K562 (cell line): Measurements from ENCODE around the gene B2M. TPM values are rescaled to one million over a fixed set of nuclear protein-coding genes. Genes with fewer than 3 reads are reported as not detected.
A peak's percentile ranks its signal among the peaks of the same experiment; 100 is the strongest.

ENCODE experiments used
- CBFA2T2 ChIP-seq: fragments of 450-650 bp; conservative IDR thresholded peaks from 2 replicates; pipeline ENCODE4 v1.6.1; 2017; ENCODE audit warnings: mild to moderate bottlenecking
- DMBX1 ChIP-seq: fragments of 250-450 bp; sonication (Bioruptor Pico); IDR thresholded peaks from 2 replicates; pipeline ENCODE4 v1.8.0; 2022; ENCODE audit warnings: inconsistent platforms, mild to moderate bottlenecking, moderate library complexity, borderline replicate concordance
- GTF2F1 ChIP-seq: IDR thresholded peaks from 2 replicates; pipeline ENCODE4 v1.6.1; 2011; ENCODE audit warnings: low read depth, low read length, improper control_type of control experiment
- HCFC1 ChIP-seq: IDR thresholded peaks from 2 replicates; pipeline ENCODE4 v1.6.1; 2012; ENCODE audit warnings: low read depth, low read length, improper control_type of control experiment
- MED1 ChIP-seq: sonication (generic); formaldehyde crosslinking; IDR thresholded peaks from 2 replicates; pipeline ENCODE4 v1.8.1; 2023; ENCODE audit warnings: missing genetic modification reagents, borderline replicate concordance
- MTA3 ChIP-seq: fragments of 450-650 bp; formaldehyde crosslinking; IDR thresholded peaks from 2 replicates; pipeline ENCODE4 v1.6.1; 2017; ENCODE audit warnings: mild to moderate bottlenecking, borderline replicate concordance
- NELFE ChIP-seq: IDR thresholded peaks from 2 replicates; pipeline ENCODE4 v1.6.1; 2011; ENCODE audit warnings: mild to moderate bottlenecking; ENCODE audit not compliant: insufficient read depth, insufficient read length
- POLR2G ChIP-seq: fragments of 200-400 bp; formaldehyde crosslinking; IDR thresholded peaks from 2 replicates; pipeline ENCODE4 v1.6.1; 2017; ENCODE audit warnings: low read depth, mild to moderate bottlenecking, antibody characterized with exemption, low read length, moderate library complexity
- RFX7 ChIP-seq: fragments of 250-450 bp; sonication (Bioruptor Pico); IDR thresholded peaks from 2 replicates; pipeline ENCODE4 v1.5.1; 2021; ENCODE audit warnings: mild to moderate bottlenecking
- ZFP1 ChIP-seq: fragments of 450-650 bp; formaldehyde crosslinking; IDR thresholded peaks from 2 replicates; pipeline ENCODE4 v1.4.0; 2020; ENCODE audit warnings: mild to moderate bottlenecking, mixed read lengths
- ZKSCAN8 ChIP-seq: fragments of 200-800 bp; sonication (Bioruptor generic); IDR thresholded peaks from 2 replicates; pipeline ENCODE4 v1.6.1; 2016; ENCODE audit warnings: missing genetic modification characterization, missing compliant biosample characterization
- ZNF75A ChIP-seq: fragments of 450-650 bp; formaldehyde crosslinking; IDR thresholded peaks from 2 replicates; pipeline ENCODE4 v1.4.0; 2020; ENCODE audit warnings: mild to moderate bottlenecking
- polyA plus RNA-seq, 8 experiments: library from polyadenylated mRNA; depleted of rRNA in 4 of 8; stranded (reverse) in 5 of 8; unstranded in 3 of 8; fragments of >200 nt; fragmentation: Nextera tagmentation in 2 of 8; fragmentation: Illumina TruSeq in 1 of 8; extraction: Ambion mirVana in 2 of 8; extraction: Trizol in 1 of 8; gene quantifications; 2 replicates each; pipeline versions ENCODE4 v1.2.1 to v1.2.3, GENCODE V29; 2011 to 2014; ENCODE audit warnings: inconsistent platforms in 1 of 8, missing spikeins in 1 of 8
- total RNA-seq, 7 experiments: library from RNA; depleted of rRNA in 6 of 7; stranded (reverse); fragments of >200 nt in 6 of 7; fragmentation: Illumina TruSeq in 2 of 7; extraction: Trizol in 2 of 7; gene quantifications; 2 replicates each; pipeline versions ENCODE4 v1.2.1 to v1.2.3, GENCODE V29; 2011 to 2021; ENCODE audit warnings: low replicate concordance in 1 of 7
- TF ChIP-seq, protein P1 (sequence below): fragments of 150-350 bp; conservative IDR thresholded peaks from 2 replicates; pipeline ENCODE4 v1.6.1; 2014; ENCODE audit warnings: low read length
- TF ChIP-seq, protein P2 (sequence below): fragments of 450-650 bp; formaldehyde crosslinking; IDR thresholded peaks from 2 replicates; pipeline ENCODE4 v1.4.0; 2020; ENCODE audit warnings: mild to moderate bottlenecking, moderate library complexity
- TF ChIP-seq, protein P3 (sequence below): sonication (generic); formaldehyde crosslinking; IDR thresholded peaks from 2 replicates; pipeline ENCODE4 v1.8.0; 2022; ENCODE audit warnings: mild to moderate bottlenecking, missing genetic modification reagents
- TF ChIP-seq, protein P4 (sequence below): fragments of 200-800 bp; sonication (Bioruptor generic); IDR thresholded peaks from 2 replicates; pipeline ENCODE4 v1.6.1; 2017; ENCODE audit warnings: missing genetic modification characterization, missing compliant biosample characterization
- TF ChIP-seq, protein P5 (sequence below): sonication (generic); formaldehyde crosslinking; IDR thresholded peaks from 2 replicates; pipeline ENCODE4 v1.8.1; 2023; ENCODE audit warnings: mild to moderate bottlenecking, missing genetic modification reagents

B2M gene
- total and polyA plus RNA-seq, 9 of the 15 experiments (the other 6 are each of a cell fraction or from before 2014, with no cell fraction given): 460 to 3,138 (median 1,032) TPM

DNA sequence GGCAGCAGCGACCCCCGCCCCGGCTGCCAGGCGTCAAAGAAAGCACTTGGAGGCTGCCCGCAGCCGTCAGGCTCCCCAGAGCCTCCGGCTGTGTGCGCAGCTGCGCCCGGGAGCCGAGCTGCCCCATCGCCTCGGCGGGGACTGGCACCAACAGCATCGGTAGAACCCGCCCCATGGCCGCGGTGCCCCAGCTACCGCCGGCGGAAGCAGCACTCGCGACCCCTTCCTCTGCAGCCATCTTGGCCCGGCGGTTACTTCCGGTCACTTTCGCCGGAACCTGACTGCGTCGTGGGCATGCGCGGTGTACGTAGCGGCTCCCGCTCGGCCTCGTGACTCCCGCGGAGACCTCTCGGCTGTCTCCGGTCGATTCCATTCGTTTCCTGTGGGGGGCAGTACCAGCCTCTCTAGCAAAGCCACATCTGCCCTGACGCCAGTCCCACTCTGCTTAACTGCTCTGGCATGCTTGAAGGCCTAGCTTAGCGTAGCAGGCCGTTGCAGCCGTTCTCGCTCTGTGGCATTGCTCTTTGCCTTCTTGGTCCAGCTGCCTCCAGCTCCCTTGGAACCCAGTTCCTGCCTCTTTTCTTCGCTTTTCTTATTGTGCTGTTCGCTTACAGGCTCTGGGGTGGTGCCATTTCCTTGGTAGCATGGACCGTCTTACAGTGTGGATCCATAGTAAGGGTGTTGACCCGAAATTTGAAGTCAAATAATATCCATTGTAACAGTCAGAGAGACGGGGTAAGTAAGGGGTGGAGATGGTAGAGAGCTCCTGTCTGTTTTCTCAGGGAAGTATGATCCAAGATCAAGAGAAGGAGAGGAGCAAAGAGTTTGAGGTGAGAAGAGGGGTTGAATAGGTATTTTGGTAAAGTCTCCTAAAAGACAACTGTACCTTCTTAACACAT lies 47.7 kb upstream of the B2M start, which contains the start of gene SPG11 (continued):
- TF ChIP-seq ZKSCAN8 (CRISPR knock-in tag) (peak; percentile 73; the same call in 1 of the 2 replicates), ZNF75A (CRISPR knock-in tag) (no peak), CBFA2T2 (0 out of 2 replicates have a peak, but pooled peaks have one; percentile 2), DMBX1 (CRISPR knock-in tag) (peak; percentile 90), HCFC1 (peak; percentile 70), ZFP1 (CRISPR knock-in tag) (no peak), MED1 (CRISPR knock-in tag) (no peak), RFX7 (CRISPR knock-in tag) (peak; percentile 72; the same call in 1 of the 2 replicates), POLR2G (peak; percentile 98), GTF2F1 (peak; percentile 67; the same call in 1 of the 2 replicates), NELFE (no peak), MTA3 (peak; percentile 22; the same call in 1 of the 2 replicates)
- TF ChIP-seq, protein P1, sequence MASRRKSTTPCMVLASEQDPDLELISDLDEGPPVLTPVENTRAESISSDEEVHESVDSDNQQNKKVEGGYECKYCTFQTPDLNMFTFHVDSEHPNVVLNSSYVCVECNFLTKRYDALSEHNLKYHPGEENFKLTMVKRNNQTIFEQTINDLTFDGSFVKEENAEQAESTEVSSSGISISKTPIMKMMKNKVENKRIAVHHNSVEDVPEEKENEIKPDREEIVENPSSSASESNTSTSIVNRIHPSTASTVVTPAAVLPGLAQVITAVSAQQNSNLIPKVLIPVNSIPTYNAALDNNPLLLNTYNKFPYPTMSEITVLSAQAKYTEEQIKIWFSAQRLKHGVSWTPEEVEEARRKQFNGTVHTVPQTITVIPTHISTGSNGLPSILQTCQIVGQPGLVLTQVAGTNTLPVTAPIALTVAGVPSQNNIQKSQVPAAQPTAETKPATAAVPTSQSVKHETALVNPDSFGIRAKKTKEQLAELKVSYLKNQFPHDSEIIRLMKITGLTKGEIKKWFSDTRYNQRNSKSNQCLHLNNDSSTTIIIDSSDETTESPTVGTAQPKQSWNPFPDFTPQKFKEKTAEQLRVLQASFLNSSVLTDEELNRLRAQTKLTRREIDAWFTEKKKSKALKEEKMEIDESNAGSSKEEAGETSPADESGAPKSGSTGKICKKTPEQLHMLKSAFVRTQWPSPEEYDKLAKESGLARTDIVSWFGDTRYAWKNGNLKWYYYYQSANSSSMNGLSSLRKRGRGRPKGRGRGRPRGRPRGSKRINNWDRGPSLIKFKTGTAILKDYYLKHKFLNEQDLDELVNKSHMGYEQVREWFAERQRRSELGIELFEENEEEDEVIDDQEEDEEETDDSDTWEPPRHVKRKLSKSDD: no peak; the same call in 1 of the 2 replicates
- TF ChIP-seq, protein P2, sequence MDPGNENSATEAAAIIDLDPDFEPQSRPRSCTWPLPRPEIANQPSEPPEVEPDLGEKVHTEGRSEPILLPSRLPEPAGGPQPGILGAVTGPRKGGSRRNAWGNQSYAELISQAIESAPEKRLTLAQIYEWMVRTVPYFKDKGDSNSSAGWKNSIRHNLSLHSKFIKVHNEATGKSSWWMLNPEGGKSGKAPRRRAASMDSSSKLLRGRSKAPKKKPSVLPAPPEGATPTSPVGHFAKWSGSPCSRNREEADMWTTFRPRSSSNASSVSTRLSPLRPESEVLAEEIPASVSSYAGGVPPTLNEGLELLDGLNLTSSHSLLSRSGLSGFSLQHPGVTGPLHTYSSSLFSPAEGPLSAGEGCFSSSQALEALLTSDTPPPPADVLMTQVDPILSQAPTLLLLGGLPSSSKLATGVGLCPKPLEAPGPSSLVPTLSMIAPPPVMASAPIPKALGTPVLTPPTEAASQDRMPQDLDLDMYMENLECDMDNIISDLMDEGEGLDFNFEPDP: no peak
- TF ChIP-seq, protein P3, sequence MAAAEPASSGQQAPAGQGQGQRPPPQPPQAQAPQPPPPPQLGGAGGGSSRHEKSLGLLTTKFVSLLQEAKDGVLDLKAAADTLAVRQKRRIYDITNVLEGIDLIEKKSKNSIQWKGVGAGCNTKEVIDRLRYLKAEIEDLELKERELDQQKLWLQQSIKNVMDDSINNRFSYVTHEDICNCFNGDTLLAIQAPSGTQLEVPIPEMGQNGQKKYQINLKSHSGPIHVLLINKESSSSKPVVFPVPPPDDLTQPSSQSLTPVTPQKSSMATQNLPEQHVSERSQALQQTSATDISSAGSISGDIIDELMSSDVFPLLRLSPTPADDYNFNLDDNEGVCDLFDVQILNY (CRISPR knock-in tag): peak; percentile 98
- TF ChIP-seq, protein P4, sequence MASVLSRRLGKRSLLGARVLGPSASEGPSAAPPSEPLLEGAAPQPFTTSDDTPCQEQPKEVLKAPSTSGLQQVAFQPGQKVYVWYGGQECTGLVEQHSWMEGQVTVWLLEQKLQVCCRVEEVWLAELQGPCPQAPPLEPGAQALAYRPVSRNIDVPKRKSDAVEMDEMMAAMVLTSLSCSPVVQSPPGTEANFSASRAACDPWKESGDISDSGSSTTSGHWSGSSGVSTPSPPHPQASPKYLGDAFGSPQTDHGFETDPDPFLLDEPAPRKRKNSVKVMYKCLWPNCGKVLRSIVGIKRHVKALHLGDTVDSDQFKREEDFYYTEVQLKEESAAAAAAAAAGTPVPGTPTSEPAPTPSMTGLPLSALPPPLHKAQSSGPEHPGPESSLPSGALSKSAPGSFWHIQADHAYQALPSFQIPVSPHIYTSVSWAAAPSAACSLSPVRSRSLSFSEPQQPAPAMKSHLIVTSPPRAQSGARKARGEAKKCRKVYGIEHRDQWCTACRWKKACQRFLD (CRISPR knock-in tag): peak; percentile 98
- TF ChIP-seq, protein P5, sequence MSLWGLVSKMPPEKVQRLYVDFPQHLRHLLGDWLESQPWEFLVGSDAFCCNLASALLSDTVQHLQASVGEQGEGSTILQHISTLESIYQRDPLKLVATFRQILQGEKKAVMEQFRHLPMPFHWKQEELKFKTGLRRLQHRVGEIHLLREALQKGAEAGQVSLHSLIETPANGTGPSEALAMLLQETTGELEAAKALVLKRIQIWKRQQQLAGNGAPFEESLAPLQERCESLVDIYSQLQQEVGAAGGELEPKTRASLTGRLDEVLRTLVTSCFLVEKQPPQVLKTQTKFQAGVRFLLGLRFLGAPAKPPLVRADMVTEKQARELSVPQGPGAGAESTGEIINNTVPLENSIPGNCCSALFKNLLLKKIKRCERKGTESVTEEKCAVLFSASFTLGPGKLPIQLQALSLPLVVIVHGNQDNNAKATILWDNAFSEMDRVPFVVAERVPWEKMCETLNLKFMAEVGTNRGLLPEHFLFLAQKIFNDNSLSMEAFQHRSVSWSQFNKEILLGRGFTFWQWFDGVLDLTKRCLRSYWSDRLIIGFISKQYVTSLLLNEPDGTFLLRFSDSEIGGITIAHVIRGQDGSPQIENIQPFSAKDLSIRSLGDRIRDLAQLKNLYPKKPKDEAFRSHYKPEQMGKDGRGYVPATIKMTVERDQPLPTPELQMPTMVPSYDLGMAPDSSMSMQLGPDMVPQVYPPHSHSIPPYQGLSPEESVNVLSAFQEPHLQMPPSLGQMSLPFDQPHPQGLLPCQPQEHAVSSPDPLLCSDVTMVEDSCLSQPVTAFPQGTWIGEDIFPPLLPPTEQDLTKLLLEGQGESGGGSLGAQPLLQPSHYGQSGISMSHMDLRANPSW (CRISPR knock-in tag): peak; percentile 72; the same call in 1 of the 2 replicates
